Keratinocyte (primary cell): ENCODE results near the gene ARHGAP6. TPM values are rescaled to one million over a fixed set of nuclear protein-coding genes. Genes with fewer than 3 reads are reported as not detected.

ENCODE experiments used
- DNase-seq: peaks from one replicate; pipeline ENCODE4 v3.0.0-alpha.2; 2011; ENCODE audit warnings: low read depth, missing footprints, low spot score
- FAIRE-seq: peaks from 2 replicates; lab custom pipeline; 2011; peaks lifted over from hg19 to GRCh38; lab: Jason Lieb, UNC
- H2AFZ ChIP-seq: 2 replicates; pipeline ENCODE4 v1.6.0; 2012; ENCODE audit warnings: low read length, control low read depth, inconsistent platforms; ENCODE audit not compliant: control insufficient read depth
- H3K27ac ChIP-seq: 2 replicates; pipeline ENCODE4 v1.5.1; 2011; ENCODE audit warnings: low read length; ENCODE audit not compliant: control insufficient read depth, insufficient read depth
- H3K27me3 ChIP-seq: 3 replicates; pipeline ENCODE4 v1.6.0; 2011; ENCODE audit warnings: low read length; ENCODE audit not compliant: control insufficient read depth, insufficient read depth; ENCODE audit errors: extremely low read depth
- H3K36me3 ChIP-seq, 2 experiments: 2 replicates in 1 of 2; 3 replicates in 1 of 2; pipeline ENCODE4 v1.5.1; 2011; ENCODE audit warnings: low read length in 2 of 2, mild to moderate bottlenecking in 1 of 2; ENCODE audit not compliant: control insufficient read depth in 2 of 2, insufficient read depth in 2 of 2; ENCODE audit errors: extremely low read depth in 1 of 2
- H3K4me1 ChIP-seq: 3 replicates; pipeline ENCODE4 v1.5.1; 2011; ENCODE audit warnings: low read length; ENCODE audit not compliant: control insufficient read depth, insufficient read depth; ENCODE audit errors: extremely low read depth
- H3K4me2 ChIP-seq: 3 replicates; pipeline ENCODE4 v1.6.0; 2011; ENCODE audit warnings: low read depth, low read length; ENCODE audit not compliant: control insufficient read depth, insufficient read depth; ENCODE audit errors: extremely low read depth
- H3K4me3 ChIP-seq, 3 experiments: fragments of 200-600 bp in 1 of 3; sonication (generic) in 1 of 3; 2 replicates in 2 of 3; 3 replicates in 1 of 3; pipeline ENCODE4 v1.5.1; 2011 to 2016; ENCODE audit warnings: low read length in 3 of 3, mild to moderate bottlenecking in 3 of 3, control low read depth in 2 of 3, inconsistent platforms in 1 of 3, low read depth in 1 of 3, mixed read lengths in 1 of 3, mixed run types in 1 of 3, moderate library complexity in 1 of 3; ENCODE audit not compliant: control insufficient read depth in 2 of 3, insufficient read depth in 2 of 3; ENCODE audit errors: extremely low read depth in 1 of 3
- H3K79me2 ChIP-seq: 2 replicates; pipeline ENCODE4 v1.6.0; 2012; ENCODE audit warnings: low read length; ENCODE audit not compliant: control insufficient read depth, insufficient read depth
- H3K9ac ChIP-seq: 3 replicates; pipeline ENCODE4 v1.6.0; 2011; ENCODE audit warnings: low read length; ENCODE audit not compliant: control insufficient read depth, insufficient read depth; ENCODE audit errors: extremely low read depth
- H3K9me1 ChIP-seq: 3 replicates; pipeline ENCODE4 v1.6.0; 2011; ENCODE audit warnings: low read length; ENCODE audit not compliant: control insufficient read depth, insufficient read depth; ENCODE audit errors: extremely low read depth
- H3K9me3 ChIP-seq: 2 replicates; pipeline ENCODE4 v1.5.1; 2012; ENCODE audit warnings: low read depth, low read length; ENCODE audit not compliant: control insufficient read depth
- H4K20me1 ChIP-seq: 3 replicates; pipeline ENCODE4 v1.6.0; 2011; ENCODE audit warnings: low read length; ENCODE audit not compliant: control insufficient read depth, insufficient read depth; ENCODE audit errors: extremely low read depth
- CTCF ChIP-seq, 3 experiments: IDR thresholded peaks in 1 of 3; conservative IDR thresholded peaks in 1 of 3; optimal IDR thresholded peaks in 1 of 3; 2 replicates in 2 of 3; 3 replicates in 1 of 3; pipeline versions ENCODE3 to v1.5.1; 2011; ENCODE audit warnings: low read length in 3 of 3, mild to moderate bottlenecking in 3 of 3, moderate library complexity in 2 of 3, control low read depth in 1 of 3, inconsistent platforms in 1 of 3; ENCODE audit not compliant: insufficient read depth in 2 of 3; ENCODE audit errors: extremely low read depth in 1 of 3
- EZH2 ChIP-seq: IDR thresholded peaks from one replicate; pipeline ENCODE4 v1.6.1; 2012; ENCODE audit warnings: inconsistent platforms, mild to moderate bottlenecking, low read length, moderate library complexity
- dilution Hi-C: fragments of 300-500 bp; cut with MboI; formaldehyde crosslinking; loops from one replicate; pipeline ENCODE4 v1.7.0; 2020; ENCODE audit warnings: low sequenced_read_pairs; ENCODE audit not compliant: extremely low pct_ligation_motif_present
- polyA plus RNA-seq, 5 experiments: library from polyadenylated mRNA; depleted of rRNA in 3 of 5; stranded (reverse) in 3 of 5; stranded (forward) in 1 of 5; unstranded in 1 of 5; fragments of >200 nt; gene quantifications; 1 replicate in 1 of 5; 2 replicates in 3 of 5; 3 replicates in 1 of 5; pipeline versions ENCODE4 v1.2.1 to v1.2.3, GENCODE V29; 2011 to 2012; ENCODE audit warnings: missing spikeins in 2 of 5, low read depth in 1 of 5, low replicate concordance in 1 of 5

Gene ARHGAP6
- polyA plus RNA-seq, 1 donor (not counting 4 experiments of a cell fraction or from before 2014, with no cell fraction given), result 0.01 TPM

DNA sequence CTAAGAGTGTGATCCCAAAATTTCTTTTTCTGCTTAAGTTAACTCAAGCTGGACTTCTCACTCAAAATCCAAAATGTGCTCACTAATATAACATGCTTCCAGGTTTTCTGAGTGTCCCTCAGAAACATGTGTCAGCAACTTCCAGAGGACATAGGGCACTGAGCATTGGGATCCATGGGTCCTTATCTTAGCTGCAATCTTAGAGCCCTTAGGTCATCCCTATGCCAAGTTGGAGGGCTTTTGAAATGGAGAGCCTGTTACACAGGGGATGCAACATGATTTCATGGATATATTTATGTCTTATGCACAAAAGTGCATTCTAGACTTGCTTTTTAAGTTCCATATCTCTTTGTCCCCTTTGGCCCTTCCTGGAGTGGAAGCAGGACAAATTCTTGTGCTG lies 566.3 kb downstream of the ARHGAP6 start:
- Histone ChIP-seq H3K9me3 (no peaks in the 10 kb centered on the region), H4K20me1 (no peaks in the 10 kb centered on the region), H3K9ac (no peak overlapping the region), H3K4me1 (peaks cover 4% of the 10 kb centered on the region), H2AFZ (no peak overlapping the region), H3K4me3 (no peak overlapping the region), H3K27ac (no peak overlapping the region), H3K4me2 (no peak overlapping the region), H3K36me3 (no peaks in the 10 kb centered on the region), H3K9me1 (no peaks in the 10 kb centered on the region), H3K79me2 (no peaks in the 10 kb centered on the region), H3K27me3 (no peaks in the 10 kb centered on the region)
- TF ChIP-seq CTCF (optimal IDR thresholded peaks at IDR 0.05 in 1 of 3, IDR thresholded peaks at IDR 0.05 in 1 of 3, conservative IDR thresholded peaks at IDR 0.05 in 1 of 3; ENCODE audit: extremely low read depth in 1 of 3, insufficient read depth in 2 of 3, low read length in 3 of 3) (no peak), EZH2 (no peak)
- no peak for DNase-seq
- no peak for FAIRE-seq
- dilution Hi-C loops, result no loop called here

DNA sequence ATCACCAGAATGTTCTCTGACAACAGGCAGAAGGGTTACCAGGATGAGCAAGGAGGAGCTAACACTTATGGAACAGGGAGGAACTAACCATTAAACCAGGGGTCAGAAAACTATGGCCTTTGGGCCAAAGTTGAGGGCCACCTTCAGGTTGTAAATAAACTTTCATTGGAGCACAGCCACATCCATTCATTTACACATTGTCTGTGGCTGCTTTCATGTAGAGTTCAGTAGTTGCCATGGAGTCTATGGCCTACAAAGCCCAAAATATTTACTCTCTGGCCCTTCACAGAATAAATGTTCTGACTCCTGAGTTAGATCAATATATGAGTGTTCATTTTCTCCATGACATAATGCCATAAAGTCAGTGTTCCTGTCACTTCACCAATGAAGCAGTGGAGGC lies 567.8 kb downstream of the ARHGAP6 start:
- Histone ChIP-seq H4K20me1 (no peaks in the 10 kb centered on the region), H3K36me3 (no peaks in the 10 kb centered on the region), H3K4me1 (peaks cover 4% of the 10 kb centered on the region), H3K4me2 (no peak overlapping the region), H3K4me3 (no peak overlapping the region), H3K27ac (no peak overlapping the region), H2AFZ (no peak overlapping the region), H3K79me2 (no peaks in the 10 kb centered on the region), H3K9me3 (no peaks in the 10 kb centered on the region), H3K9ac (no peak overlapping the region), H3K9me1 (no peaks in the 10 kb centered on the region), H3K27me3 (no peaks in the 10 kb centered on the region)
- TF ChIP-seq EZH2 (no peak), CTCF (optimal IDR thresholded peaks at IDR 0.05 in 1 of 3, IDR thresholded peaks at IDR 0.05 in 1 of 3, conservative IDR thresholded peaks at IDR 0.05 in 1 of 3; ENCODE audit: extremely low read depth in 1 of 3, insufficient read depth in 2 of 3, low read length in 3 of 3) (no peak)
- DNase-seq (no peak), FAIRE-seq (no peak)
- dilution Hi-C loops, result no loop called here
